GM21390 (cell line): Measurements from ENCODE around the gene RPS23.
"Not testable (repeated sequence)": the region's sequence is repeated elsewhere in the genome, so short reads cannot be mapped to it uniquely, and the experiment has no call there.

Experiments
- ATAC-seq: cut with Tn5 transposase; IDR thresholded peaks from one replicate; pipeline ENCODE4 v1.9.1; 2021; ENCODE audit not compliant: unreplicated experiment

Gene RPS23

DNA sequence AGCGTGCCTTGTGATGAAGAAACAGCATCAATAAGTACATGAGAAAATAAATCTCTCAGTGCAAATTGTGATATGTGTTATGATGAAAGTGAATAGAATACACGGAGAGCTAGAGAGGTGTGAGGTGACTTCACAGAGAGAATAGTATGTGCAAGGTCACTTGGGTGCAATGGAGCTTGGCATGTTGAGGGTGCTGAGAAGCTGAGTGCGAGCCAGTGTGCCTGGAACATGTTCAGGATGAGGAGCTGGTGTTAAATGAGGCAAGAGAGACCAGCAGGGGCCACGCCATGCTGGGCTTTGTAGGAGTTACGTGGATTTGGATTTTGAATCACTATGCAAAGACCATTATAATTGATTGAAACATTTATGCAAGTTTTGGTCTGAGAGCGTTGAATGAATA lies 12.8 kb upstream of the RPS23 start:
- ATAC-seq: no peak

DNA sequence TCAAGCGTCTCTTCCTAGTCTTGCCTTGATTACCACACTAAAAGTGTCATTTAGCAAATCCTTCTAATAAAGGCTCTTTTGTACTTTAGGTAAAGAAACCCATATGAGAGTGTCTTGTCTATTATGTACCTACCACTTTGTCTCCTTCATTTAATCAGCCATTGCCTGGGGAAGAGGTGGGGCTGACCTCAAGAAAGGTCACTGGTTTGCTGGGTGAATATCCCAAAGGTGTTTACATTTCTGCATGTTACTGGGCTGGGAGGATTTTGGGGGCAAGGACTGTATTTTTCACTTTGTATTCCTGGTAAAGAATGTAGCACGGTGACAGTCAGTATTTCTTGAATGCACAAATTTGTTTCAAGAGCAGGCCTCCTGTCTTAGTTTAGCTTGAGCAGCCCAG lies 11.9 kb upstream of the RPS23 start:
- no peak for ATAC-seq

DNA sequence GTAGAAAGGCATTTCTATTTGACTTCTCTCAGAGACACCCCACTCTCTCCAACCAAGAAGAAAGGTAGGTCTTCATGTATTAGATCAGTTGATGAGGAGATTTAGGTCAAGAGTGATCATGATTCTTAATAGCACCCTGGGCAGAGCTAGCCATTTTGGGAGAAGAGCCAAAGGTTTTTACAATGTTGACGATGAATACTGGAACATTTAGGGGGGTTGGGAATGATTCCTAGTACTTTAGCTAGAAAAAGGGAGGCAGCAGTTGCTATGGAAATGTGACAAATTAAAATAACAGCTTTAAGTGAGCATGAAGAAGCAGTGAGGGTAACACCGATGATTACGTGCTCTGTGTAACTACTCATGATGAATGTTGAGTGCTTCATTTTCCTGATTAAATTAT lies 9.5 kb upstream of the RPS23 start:
- no peak for ATAC-seq

DNA sequence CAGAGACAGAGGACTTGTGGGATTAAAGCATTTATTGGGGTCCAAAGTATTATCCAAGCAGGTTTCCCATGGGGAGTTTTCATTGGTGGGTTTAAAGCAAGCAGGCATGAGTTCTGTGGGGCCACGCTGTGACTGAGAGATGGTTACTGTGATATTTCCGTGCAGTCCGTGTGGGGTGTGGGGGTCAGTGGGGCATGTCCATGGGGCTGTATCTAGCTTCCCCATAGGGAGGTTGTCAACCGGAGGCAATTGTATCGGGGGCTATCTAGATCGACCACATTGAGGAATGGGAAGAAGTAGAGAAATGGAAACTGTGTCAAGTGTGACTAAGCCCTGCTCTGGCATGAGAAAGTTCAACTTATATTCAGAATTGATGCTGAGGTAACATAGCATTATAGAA lies 7.1 kb upstream of the RPS23 start:
- ATAC-seq: no peak

DNA sequence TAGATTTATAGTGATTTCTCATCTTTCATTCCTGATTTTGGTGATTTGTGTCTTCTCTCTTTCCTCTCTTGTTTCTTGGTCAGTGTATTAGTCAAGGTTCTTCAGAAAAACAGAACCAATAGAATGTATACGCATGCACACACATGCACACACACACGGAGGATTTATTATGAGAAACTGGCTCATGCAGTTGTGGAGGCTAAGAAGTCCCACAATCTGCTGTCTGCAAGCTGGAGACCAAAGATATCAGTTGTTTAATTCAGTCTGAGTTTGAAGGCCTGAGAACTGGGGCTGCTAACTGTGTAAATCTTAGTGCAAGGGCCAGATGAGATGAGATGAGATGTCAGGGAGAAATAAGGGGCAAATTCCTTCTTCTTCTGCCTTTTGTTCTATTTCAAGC lies 5.7 kb upstream of the RPS23 start:
- ATAC-seq: no peak

DNA sequence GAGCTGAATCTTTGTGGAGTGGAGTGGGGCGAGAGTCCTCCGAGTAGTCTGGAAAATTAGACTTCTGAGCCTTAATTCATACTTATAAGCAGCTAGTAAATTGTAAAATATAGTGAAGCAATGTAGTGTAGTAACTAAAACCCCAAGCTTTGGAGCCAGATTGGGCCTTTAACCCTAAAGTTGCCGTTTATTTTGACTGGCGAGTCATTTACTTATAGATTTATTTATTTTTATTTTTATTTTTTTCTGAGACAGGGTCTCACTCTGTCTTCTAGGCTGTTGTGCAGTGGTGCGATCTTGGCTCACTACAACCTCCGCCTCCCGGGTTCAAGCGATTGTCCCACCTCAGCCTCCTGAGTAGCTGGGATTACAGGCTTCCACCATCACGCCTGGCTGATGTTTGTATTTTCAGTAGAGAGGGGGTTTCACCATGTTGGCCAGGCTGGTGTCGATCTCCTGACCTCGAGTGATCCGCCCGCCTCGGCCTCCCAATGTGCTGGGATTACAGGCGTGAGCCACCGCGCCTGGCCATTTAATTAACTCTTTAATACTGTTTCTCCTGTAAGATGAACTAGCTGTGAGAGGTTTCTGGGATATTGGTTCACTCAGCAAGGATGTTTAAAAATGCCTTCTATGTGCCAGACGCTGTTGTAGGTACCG lies 687 bp upstream of the RPS23 start:
- ATAC-seq: no peak

DNA sequence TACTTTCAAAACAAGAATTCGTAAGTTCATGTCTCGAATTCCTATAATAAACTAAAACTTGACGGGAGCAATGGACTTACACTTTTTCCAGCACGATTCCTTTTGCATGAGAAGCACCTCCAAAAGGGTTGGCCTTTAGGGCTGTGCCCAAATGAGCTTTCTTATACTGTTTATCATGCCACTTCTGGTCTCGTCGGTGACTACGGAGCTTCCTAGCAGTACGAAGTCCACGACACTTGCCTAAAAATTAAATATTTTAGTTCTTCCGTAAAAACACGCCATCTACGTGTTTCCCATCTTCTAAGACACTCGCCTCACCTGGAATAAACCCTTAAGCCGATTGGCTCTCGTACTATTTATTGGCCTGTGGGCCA lies 554 bp downstream of the RPS23 start:
- ATAC-seq: no peak

DNA sequence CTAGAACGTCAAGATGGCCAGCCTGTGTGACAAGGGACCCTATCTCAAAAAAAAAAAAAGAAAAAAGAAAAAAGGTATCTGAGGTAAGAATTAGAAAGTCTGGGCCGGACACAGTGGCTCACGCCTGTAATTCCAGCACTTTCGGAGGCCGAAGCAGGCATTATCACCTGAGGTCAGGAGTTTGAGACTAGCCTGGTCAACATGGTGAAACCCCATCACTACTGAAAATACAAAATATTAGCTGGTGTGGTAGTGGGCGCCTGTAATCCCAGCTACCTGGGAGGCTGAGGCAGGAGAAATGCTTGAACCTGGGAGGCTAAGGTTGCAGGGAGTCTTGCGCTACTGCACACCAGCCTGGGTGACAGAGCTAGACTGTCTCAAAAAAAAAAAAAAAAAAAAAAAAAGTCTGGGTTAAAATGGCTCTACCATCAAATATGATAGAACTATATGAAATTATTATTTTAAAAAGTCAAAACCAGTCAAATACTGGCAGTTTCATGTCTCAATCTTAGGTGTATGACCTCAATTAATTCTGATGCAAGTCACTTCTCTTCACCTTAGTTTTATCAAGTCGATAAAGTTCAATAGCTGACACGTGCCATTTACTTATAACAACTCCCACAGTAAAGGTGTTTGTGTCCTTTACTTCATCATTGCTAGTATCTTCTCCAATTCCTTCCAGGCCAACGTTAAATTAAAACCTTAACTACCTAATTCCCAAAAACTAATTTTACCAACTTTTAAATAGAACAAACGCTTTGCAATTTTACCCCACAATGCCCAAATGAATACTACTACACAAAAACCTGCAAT lies 1.1 kb downstream of the RPS23 start:
- no peak for ATAC-seq

DNA sequence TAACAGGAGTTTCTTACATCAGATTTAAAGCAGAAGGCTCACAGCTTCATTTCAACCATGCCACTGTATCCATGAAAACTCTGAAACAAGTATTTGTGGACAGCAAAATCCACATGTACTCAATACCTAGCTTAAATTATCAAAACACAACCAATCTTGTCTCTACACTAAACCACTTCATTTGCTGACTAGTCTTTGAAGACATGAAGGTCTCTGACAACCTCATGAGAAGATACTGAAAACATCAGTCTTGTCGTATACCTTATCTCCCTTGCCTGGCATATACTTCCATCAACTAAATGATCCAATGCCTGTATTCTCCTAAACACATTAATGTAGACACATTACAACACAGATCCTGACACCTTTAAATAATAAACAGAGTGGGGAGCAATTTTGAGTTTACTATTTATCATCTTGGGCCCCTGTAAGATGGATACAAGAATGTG lies 2.9 kb downstream of the RPS23 start:
- no peak for ATAC-seq

DNA sequence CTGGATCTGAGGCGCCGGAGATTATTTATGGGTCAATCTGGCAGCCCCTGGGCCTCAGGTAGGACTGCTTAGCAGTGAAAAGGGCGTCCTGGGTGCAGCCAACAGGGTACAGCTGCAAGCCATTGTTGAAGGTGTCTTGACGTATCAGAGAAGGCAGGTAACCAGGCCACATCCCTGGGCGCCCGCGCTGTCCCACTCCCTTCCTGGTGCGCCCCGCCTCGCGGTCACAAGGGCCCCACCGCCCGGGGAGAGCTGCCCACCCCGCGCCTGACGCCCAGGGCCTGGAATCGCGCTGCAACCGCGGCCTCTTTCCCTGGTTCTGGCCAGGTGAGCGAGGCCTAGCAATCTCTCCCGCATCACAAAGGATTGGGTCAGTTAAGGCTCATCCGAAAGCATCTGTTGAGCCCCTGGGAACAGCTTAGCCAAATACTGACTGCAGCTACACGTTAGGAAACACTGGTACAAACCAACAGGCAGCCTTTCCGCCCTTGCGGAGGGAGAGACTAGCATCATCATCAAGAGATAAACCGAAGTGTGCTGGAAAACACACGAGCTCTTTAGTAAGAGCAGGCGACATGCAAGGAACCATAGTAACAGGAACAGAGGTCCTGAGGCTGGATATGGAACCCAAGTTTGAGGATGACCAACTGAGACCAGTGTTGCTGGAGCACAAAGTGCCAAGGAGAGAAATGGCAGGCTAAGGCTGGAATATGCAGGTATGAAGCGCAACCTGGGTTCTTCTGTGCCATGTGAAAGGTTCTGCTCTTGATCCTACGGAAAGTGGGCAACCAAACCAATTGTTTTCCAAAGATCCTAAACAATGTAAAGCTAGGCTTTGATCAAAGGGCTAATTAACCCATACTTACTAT lies 3.6 kb downstream of the RPS23 start:
- no peak for ATAC-seq

DNA sequence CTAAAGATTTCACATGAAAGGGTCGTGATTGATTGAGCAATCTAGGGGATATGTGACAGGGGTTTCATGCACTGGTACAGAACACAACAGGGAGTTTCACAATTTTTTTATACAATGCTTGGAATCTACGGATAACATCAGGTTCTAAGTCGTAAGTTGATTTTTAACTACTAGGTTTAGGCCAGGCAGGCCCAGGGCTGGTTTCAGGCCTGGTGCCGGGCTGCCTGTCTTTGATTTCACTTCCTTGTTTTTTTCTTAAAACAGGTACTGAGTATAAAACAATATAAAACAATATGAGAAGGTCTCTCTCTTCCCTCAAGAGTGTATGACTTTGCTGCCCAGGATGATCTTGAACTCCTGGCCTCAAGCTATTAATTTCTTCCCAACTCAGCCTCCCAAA lies 4.7 kb downstream of the RPS23 start:
- not testable (repeated sequence) for ATAC-seq

DNA sequence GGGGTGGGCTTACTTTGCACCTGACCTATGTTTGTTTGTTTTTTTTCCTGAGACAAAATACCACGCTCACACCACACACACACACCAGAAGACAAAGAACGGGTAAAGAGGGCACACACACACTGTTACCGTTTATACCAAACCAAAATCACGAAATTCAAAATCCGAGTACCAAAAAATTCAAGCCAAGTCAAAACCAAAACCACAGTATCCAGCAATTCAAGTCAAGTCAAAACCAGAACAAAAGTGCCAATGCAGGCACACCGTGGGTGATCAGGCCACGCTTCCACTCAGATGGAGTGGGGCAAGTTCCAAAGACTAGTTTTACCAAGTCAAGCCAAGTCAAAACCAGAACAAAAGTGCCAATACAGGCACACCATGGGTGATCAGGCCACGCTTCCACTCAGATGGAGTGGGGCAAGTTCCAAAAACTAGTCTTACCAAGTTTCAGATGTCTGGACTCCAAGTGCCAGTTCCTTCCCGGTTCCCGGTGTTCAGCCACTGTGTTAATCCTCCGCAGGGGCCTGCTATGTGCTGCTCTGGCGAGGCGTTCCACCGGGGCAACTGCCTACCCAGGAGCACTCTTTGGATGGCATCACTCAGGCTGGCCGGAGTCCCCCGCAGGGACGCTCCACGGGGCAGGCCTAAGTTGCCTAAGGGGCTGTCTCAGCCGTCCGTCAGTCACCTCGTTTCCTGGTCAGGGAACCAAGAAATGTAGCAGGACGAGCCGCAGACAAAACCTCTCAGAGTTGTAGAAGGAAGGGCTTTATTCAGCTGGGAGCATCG lies 5.4 kb downstream of the RPS23 start:
- ATAC-seq: not testable (repeated sequence)

DNA sequence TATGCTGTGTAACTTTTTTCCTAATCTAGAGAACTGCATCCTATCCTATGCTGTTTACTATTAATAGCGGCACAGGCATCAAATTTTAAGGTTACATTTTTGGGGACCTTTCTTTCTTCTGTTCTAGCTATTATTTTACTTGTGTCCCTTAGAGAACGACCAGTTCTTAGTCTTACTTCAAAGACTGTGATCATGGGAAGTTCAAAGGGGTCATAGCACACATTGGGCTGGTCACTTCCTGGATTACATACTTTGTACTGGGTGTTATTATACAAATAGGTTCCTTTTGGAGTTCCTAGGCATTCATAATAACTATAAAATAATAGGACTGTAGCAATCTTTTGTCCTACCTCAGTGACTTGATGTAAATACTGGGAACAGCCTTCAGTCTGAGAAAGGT lies 8.8 kb downstream of the RPS23 start:
- not testable (repeated sequence) for ATAC-seq

DNA sequence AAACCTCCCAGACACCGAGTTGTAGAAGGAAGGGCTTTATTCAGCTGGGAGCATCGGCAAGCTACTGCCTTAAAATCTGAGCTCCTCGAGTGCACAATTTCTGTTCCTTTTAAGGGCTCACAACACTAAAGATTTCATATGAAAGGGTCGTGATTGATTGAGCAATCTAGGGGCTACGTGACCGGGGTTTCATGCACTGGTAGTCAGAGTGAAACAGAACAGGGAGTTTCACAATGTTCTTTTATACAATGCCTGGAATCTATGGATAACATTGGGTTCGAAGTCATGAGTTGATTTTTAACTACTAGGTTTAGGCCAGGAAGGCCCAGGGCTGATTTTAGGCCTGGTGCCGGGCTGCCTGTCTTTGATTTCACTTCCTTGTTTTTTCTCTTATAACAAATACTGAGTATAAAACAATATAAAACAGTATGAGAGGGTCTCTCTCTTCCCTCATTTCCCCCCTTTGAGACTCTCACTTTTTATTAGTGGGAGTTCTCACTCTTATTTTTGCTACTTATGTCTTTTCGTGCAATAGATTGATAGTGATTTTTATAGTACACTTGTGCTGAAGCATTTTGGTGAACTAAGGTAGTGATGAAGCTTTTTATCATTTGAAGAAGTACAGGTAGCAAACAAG lies 10.7 kb downstream of the RPS23 start:
- ATAC-seq: not testable (repeated sequence)

DNA sequence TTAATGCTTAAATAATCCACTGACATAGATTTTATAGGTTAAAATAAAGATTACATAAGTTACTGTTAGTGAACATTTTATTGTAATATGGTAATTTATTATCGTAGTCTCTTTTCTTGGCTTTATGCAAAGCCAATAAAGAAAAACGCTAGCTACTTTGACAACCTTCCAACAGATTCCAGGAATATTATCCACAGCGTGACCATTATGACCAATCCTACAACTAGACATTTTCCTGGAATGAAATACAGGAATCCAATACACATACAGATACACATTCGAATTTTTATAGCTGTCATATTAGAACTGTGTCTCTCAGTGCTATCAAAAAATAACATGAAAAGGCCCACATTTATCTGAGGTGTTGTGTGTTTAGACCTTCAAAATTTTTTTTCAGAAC lies 13.1 kb downstream of the RPS23 start:
- ATAC-seq: no peak

DNA sequence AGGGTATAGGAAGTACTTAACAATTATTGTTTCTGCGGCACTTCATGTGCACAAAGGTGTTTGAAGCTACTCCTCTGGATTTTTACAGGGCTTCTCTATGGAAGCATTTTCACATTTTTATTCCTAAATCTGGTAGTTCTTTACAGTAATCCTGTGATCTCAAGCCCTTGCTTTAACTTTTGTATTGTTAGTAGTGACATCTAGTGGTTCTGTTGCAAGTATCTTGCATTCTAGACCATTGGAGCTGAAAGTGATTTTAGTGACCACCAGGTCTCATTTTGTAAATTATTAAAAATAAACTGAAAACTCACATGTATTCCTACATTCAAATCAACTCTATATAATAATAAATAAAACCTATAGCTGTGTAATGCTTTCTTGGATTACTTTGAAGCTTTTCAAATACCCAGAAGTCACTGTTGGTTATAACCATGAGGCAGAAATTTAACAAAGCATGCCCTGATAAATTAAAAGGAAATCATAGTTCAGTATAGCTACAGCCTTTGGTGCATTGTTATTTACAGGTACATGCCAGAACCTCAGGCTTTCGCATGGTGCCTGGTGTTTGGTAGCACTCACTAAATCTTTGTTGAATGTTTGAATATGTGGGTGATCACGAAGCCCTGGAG lies 18.9 kb downstream of the RPS23 start:
- ATAC-seq: no peak

DNA sequence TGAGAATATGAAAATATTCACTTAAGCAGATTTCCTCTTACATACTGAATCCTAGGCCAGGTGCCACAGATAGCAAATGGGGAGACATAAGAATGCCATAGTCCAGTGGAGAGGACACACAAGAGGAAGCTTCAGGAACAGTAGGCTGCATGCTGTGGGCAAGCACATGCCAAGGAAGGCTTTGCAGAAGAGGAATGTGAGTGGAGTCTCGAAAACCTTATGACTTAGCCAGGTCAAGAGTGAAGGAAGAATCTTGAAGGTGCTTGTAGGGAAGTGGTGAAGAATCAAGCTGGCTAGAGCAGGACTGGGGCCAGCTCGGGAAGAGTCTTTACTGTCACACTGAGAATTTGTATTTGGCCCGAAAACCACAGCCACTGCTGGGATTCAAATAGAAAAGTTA lies 20.4 kb downstream of the RPS23 start:
- no peak for ATAC-seq

DNA sequence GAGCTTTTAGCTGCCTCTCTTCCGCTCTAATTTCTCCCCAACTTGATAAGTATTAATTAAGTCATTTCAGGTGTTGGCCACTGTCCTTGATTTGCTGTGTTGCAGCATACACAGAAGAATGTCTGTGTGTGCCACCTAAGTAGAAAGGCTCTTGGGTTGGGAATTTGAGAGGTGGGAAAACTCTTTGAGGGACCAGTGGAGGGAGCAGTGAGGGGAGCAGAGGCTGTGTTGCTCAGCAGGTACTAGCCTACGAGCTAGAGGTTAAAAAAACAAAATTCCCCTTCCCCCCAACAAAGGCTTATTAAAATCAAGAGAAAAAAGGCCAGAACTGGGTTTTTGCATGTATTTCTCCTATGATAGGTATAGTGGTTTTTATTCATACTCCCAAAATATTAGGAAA lies 20.9 kb downstream of the RPS23 start:
- ATAC-seq: no peak

DNA sequence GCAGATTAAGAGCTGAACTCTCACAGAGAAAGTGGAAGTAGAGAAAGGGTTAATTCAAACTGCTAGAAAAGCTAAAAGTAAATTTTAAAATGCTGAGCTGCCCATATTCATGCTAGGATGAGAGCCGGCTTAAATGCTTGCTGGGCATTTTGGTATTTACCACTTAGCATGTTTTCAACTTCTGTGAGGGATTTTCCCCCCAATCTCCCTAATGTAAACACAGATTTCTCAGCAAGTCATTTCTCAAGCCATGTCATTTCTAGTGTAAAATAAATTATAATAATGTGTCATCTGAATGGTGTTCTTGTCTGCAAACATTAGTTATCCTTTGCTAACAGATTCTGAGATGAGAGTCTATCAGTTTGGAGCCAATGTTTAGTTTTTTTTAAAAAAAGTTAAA lies 22.3 kb downstream of the RPS23 start:
- no peak for ATAC-seq

DNA sequence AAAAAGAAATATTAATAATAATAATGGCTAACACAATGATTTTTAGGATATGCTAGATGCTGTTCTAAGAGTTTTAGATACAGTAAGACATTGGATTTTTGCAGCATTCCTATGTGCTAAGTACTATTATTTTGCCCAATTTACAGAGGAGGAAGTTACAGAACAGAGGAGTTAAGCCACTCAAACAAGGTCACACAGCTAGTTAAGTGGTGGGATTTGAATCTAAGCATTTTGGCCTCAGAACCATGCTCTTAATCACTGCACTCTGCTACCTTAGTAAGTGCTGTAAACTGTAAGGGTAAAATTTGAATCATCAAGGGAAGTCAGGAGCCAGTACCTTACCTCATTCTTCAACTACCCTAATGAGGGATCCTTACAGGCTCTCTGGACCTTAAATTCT lies 25.4 kb downstream of the RPS23 start:
- ATAC-seq: no peak
